Renal pelvis (tissue), 3 donors: ENCODE results near the gene GRIP2. TPM values are rescaled to one million over a fixed set of nuclear protein-coding genes. Genes with fewer than 3 reads are reported as not detected.

Experiments used
- polyA plus RNA-seq, 3 donors: library from polyadenylated mRNA; unstranded; fragments of 120-200 nt; gene quantifications; one replicate each; pipeline ENCODE4 v1.2.1, GENCODE V29; 2013; ENCODE audit not compliant: insufficient read length in 3 of 3

The GRIP2 gene
- polyA plus RNA-seq, 3 donors, result 1.1 to 2.5 (median 1.5) TPM

Other genes with a start within 250 kb of the GRIP2 start
- 10 to 100 TPM; 16.7 to 27.5 (median 22.6) TPM for gene SLC6A6, start 137.7 kb downstream of the GRIP2 start, polyA plus RNA-seq
- 10 to 100 TPM; 32.7 to 36.8 (median 36.8) TPM for gene CCDC174, start 111.4 kb upstream of the GRIP2 start, polyA plus RNA-seq
- gene C3orf20, start 134.8 kb upstream of the GRIP2 start, polyA plus RNA-seq, result under 1 TPM; 0.19 to 0.77 (median 0.25) TPM